Peyer's patch (tissue), 4 donors: ENCODE measurements around the gene CCDC174. TPM values are rescaled to one million over a fixed set of nuclear protein-coding genes. Genes with fewer than 3 reads are reported as not detected.

Experiments used
- DNase-seq, 3 donors: peaks; one replicate each; pipeline ENCODE4 v3.0.0-alpha.2; 2017 to 2019
- H3K27ac ChIP-seq, 4 donors: fragments of 200-600 bp; sonication (generic); one replicate each; pipeline ENCODE4 v1.5.1; 2016 to 2019
- H3K27me3 ChIP-seq, 2 donors: fragments of 200-600 bp; sonication (generic); one replicate each; pipeline ENCODE4 v1.5.1; 2019
- H3K36me3 ChIP-seq, 3 donors: fragments of 200-600 bp; sonication (generic); one replicate each; pipeline ENCODE4 v1.5.1; 2016 to 2019
- H3K4me1 ChIP-seq, 4 donors: fragments of 200-600 bp; sonication (generic); one replicate each; pipeline ENCODE4 v1.5.1; 2016 to 2019
- H3K4me3 ChIP-seq, 4 donors: fragments of 200-600 bp; sonication (generic); 1 replicate in 3 of 4; 2 replicates in 1 of 4; pipeline ENCODE4 v1.5.1; 2016 to 2019; ENCODE audit warnings: mild to moderate bottlenecking in 1 of 4
- H3K9me3 ChIP-seq, 4 donors: fragments of 200-600 bp; sonication (generic); one replicate each; pipeline ENCODE4 v1.5.1; 2016 to 2019; ENCODE audit warnings: mild to moderate bottlenecking in 1 of 4
- POLR2A ChIP-seq, 2 donors: fragments of 450-650 bp; IDR thresholded peaks; one replicate each; pipeline ENCODE4 v1.5.1; 2017; ENCODE audit warnings: antibody characterized with exemption in 2 of 2, mild to moderate bottlenecking in 2 of 2, moderate library complexity in 2 of 2
- total RNA-seq, 4 donors: library from RNA; depleted of rRNA; stranded (reverse); fragments of >200 nt; gene quantifications; one replicate each; pipeline ENCODE4 v1.1.0, GENCODE V29; 2016
- TF ChIP-seq, protein P1 (sequence below), 6 experiments: fragments of 450-650 bp in 4 of 6; fragments of 200-600 bp in 2 of 6; sonication (generic) in 1 of 6; IDR thresholded peaks; one replicate each; pipeline ENCODE4 v1.5.1; 2017 to 2019; ENCODE audit warnings: antibody characterized with exemption in 6 of 6, mild to moderate bottlenecking in 3 of 6, moderate library complexity in 1 of 6

Gene CCDC174
- total RNA-seq, 4 donors from 2014 or later: 20.1 to 55.3 (median 42.0) TPM

DNA sequence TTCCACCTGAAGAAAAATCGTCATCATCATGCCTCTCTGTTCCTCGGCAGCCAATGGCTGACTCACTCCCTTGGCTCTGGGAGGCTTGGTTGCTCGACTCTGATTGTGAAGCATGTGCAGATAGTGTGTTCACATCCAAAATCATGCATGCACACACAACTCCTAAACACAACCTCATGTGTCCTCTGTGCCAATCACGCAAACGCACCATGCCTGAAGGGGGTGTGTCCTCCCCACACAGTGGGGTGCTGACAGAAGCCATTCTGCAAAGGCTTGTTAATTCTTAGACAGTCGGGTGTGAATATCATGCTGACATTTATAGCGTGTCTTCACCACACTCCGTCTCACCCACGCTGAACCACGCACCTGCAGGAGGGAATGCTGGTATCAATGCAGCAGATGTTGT lies 11.4 kb upstream of the CCDC174 start:
- H3K4me1 ChIP-seq: no peaks in the 10 kb centered on the region
- TF ChIP-seq POLR2A (IDR thresholded peaks at IDR 0.05): no peak
- TF ChIP-seq, protein P1, sequence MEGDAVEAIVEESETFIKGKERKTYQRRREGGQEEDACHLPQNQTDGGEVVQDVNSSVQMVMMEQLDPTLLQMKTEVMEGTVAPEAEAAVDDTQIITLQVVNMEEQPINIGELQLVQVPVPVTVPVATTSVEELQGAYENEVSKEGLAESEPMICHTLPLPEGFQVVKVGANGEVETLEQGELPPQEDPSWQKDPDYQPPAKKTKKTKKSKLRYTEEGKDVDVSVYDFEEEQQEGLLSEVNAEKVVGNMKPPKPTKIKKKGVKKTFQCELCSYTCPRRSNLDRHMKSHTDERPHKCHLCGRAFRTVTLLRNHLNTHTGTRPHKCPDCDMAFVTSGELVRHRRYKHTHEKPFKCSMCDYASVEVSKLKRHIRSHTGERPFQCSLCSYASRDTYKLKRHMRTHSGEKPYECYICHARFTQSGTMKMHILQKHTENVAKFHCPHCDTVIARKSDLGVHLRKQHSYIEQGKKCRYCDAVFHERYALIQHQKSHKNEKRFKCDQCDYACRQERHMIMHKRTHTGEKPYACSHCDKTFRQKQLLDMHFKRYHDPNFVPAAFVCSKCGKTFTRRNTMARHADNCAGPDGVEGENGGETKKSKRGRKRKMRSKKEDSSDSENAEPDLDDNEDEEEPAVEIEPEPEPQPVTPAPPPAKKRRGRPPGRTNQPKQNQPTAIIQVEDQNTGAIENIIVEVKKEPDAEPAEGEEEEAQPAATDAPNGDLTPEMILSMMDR (IDR thresholded peaks at IDR 0.05): no peak
- no peak overlapping the region for H3K27ac ChIP-seq
- no peak overlapping the region for H3K4me3 ChIP-seq
- DNase-seq: peak in 1 of 3 donors; percentile 30
- H3K9me3 ChIP-seq: no peaks in the 10 kb centered on the region
- H3K27me3 ChIP-seq: no peaks in the 10 kb centered on the region
- H3K36me3 ChIP-seq: no peaks in the 10 kb centered on the region

DNA sequence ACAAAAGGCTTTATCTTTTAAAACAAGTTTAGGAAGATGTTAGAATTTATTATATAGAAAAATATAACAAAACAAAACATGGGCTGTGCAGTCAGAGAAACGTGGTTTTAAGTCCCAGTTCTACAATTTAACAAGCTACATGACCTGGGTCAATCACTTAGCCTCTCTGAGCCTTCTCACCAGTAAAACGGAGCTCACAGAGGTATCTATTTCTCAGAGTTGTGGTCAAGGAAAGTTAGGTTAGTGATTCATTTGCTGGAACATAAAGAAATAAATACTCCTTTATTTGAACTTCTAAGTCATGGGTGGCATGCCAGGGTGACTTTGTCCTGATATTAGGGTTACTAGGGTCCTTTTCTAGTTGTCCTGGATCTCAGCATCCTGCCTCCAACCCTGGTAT lies 10.8 kb upstream of the CCDC174 start:
- no peaks in the 10 kb centered on the region for H3K27me3 ChIP-seq
- H3K27ac ChIP-seq: no peak overlapping the region
- TF ChIP-seq, protein P1 (IDR thresholded peaks at IDR 0.05): no peak
- TF ChIP-seq POLR2A (IDR thresholded peaks at IDR 0.05): no peak
- H3K4me1 ChIP-seq: no peaks in the 10 kb centered on the region
- no peak for DNase-seq
- no peak overlapping the region for H3K4me3 ChIP-seq
- H3K9me3 ChIP-seq: no peaks in the 10 kb centered on the region
- no peaks in the 10 kb centered on the region for H3K36me3 ChIP-seq

DNA sequence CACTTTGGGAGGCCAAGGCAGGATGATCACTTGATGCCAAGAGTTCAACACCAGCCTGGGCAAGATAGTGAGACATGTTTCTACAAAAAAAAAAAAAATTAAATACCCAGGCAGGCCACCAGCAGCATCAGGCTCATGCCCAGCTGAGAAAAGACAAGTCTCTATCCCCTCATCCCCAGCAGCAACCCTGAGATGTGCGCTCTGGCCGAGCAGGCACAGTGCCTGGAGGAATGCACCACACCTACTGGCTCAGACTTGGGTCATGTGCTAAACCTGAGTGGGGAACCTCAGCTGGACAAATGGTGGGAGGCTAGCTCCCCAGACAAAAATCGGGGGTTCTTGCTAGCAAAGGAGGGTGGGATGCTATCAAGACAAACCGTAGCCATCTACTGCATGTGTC lies 10.2 kb upstream of the CCDC174 start:
- Histone ChIP-seq H3K4me1 (no peaks in the 10 kb centered on the region), H3K27ac (no peak overlapping the region), H3K27me3 (no peaks in the 10 kb centered on the region), H3K36me3 (no peaks in the 10 kb centered on the region), H3K4me3 (no peak overlapping the region), H3K9me3 (no peaks in the 10 kb centered on the region)
- no peak for TF ChIP-seq POLR2A (IDR thresholded peaks at IDR 0.05)
- TF ChIP-seq, protein P1 (IDR thresholded peaks at IDR 0.05): no peak
- peak in 1 of 3 donors; percentile 10 for DNase-seq

DNA sequence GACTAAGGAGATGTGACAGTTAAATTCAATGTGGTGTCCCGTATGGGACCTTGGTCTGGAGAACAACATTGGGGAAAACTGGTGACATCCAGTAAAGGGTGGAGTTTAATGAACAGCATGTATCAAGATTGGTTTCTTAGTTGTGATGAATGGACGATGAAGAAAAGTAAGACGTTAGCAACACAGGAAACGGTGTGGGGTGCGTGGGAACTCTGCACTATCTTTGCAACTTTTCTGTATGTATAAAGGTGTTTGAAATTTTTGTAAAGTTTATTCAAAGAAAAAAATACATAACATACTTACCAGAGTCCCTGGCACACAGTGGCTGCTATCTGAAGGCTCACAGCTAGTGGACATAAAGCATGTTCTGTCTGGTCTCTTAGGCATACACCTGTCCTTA lies 6.1 kb upstream of the CCDC174 start:
- peaks cover 0 to 17% (median 0%) of the 10 kb centered on the region in 4 donors for H3K4me1 ChIP-seq
- no peaks in the 10 kb centered on the region for H3K36me3 ChIP-seq
- H3K27ac ChIP-seq: no peak overlapping the region
- no peaks in the 10 kb centered on the region for H3K27me3 ChIP-seq
- DNase-seq: no peak
- no peak overlapping the region for H3K4me3 ChIP-seq
- TF ChIP-seq, protein P1 (IDR thresholded peaks at IDR 0.05): no peak
- TF ChIP-seq POLR2A (IDR thresholded peaks at IDR 0.05): no peak
- no peaks in the 10 kb centered on the region for H3K9me3 ChIP-seq

DNA sequence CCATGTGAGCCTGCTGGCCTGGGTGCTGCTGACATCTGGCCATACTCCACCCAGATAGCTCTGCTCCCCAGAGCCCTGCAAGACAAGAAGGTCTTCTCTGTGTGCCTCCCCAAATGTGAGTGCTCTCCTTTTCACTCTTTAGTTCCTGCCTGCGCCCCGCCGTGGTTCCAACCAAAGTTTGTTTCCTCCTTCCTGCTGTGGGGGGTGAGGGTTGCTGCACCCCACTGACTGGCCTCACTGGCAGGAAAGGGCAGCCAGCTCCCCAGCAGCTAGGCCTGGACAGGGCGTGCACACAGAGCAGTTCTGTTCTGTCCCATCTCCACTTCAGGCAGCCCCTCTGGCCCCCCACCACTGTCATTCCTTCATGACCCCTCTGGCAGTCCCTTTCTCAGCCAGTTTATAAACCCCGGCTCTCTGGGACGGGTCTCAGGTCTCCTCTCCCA lies 5.4 kb upstream of the CCDC174 start:
- Histone ChIP-seq H3K4me3 (no peak overlapping the region), H3K36me3 (no peaks in the 10 kb centered on the region), H3K27ac (no peak overlapping the region), H3K9me3 (no peaks in the 10 kb centered on the region), H3K27me3 (no peaks in the 10 kb centered on the region), H3K4me1 (peaks cover 0 to 17% (median 0%) of the 10 kb centered on the region in 4 donors)
- DNase-seq: no peak
- TF ChIP-seq, protein P1 (IDR thresholded peaks at IDR 0.05): no peak
- no peak for TF ChIP-seq POLR2A (IDR thresholded peaks at IDR 0.05)
